Smooth muscle cell of trachea (primary cell): ENCODE data around the gene GAGE12D. TPM values are rescaled to one million over a fixed set of nuclear protein-coding genes. Genes with fewer than 3 reads are reported as not detected.

ENCODE experiments used
- total RNA-seq: library from RNA; depleted of rRNA; stranded (reverse); fragments of >200 nt; gene quantifications from 2 replicates; pipeline ENCODE4 v1.2.1, GENCODE V29; 2014

The GAGE12D gene, protein sequence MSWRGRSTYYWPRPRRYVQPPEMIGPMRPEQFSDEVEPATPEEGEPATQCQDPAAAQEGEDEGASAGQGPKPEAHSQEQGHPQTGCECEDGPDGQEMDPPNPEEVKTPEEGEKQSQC
- not detected in 2 replicates for total RNA-seq

DNA sequence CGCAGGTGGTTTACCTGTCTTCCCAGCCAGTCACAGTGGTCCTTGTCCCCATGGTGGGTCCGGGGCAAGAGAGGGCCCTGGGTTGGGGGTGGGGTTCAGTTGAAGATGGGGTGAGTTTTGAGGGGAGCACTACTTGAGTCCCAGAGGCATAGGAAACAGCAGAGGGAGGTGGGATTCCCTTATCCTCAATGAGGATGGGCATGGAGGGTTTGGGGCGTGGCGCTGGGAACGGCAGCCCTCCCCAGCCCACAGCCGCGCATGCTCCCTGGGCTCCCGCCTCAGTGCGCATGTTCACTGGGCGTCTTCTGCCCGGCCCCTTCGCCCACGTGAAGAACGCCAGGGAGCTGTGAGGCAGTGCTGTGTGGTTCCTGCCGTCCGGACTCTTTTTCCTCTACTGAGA lies at the start of gene GAGE12D:
TSS of gene GAGE12D (plus strand) at position 301 of the 400 bp plus-strand sequence. CDS start 1,155 bp downstream, outside the sequence.

DNA sequence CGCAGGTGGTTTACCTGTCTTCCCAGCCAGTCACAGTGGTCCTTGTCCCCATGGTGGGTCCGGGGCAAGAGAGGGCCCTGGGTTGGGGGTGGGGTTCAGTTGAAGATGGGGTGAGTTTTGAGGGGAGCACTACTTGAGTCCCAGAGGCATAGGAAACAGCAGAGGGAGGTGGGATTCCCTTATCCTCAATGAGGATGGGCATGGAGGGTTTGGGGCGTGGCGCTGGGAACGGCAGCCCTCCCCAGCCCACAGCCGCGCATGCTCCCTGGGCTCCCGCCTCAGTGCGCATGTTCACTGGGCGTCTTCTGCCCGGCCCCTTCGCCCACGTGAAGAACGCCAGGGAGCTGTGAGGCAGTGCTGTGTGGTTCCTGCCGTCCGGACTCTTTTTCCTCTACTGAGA lies 9.7 kb upstream of the GAGE12D start, which contains the start of gene GAGE12C:
TSS of gene GAGE12C (plus strand) at position 301 of the 400 bp plus-strand sequence. CDS start 1,155 bp downstream, outside the sequence.

GRCh38 chrX:49550989-49551388 lies 9.5 kb downstream of the GAGE12D start, which contains the start of gene GAGE12E:
GAGE12E (plus strand) TSS chrX:49551289; CDS start chrX:49552444, 1,155 bp downstream.

GRCh38 chrX:49560542-49560941 lies 19.0 kb downstream of the GAGE12D start, which contains the start of gene GAGE12F:
GAGE12F (plus strand) TSS chrX:49560842; CDS start chrX:49561997, 1,155 bp downstream.

GRCh38 chrX:49570100-49570499 lies 28.6 kb downstream of the GAGE12D start, which contains the start of gene GAGE12G:
GAGE12G (plus strand) TSS chrX:49570400; CDS start chrX:49571555, 1,155 bp downstream.

GRCh38 chrX:49579649-49580048 lies 38.1 kb downstream of the GAGE12D start, which contains the start of gene GAGE12H:
GAGE12H (plus strand) TSS chrX:49579949; CDS start chrX:49581104, 1,155 bp downstream.

DNA sequence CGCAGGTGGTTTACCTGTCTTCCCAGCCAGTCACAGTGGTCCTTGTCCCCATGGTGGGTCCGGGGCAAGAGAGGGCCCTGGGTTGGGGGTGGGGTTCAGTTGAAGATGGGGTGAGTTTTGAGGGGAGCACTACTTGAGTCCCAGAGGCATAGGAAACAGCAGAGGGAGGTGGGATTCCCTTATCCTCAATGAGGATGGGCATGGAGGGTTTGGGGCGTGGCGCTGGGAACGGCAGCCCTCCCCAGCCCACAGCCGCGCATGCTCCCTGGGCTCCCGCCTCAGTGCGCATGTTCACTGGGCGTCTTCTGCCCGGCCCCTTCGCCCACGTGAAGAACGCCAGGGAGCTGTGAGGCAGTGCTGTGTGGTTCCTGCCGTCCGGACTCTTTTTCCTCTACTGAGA lies 47.7 kb downstream of the GAGE12D start, which contains the start of gene GAGE2A:
TSS of gene GAGE2A (plus strand) at position 301 of the 400 bp plus-strand sequence. CDS start 1,155 bp downstream, outside the sequence.

Other genes with a start within 250 kb of the GAGE12D start
- gene GAGE10, start 238.1 kb upstream of the GAGE12D start, total RNA-seq = not detected in 2 replicates
- not detected in 2 replicates for gene GAGE12J, start 219.7 kb upstream of the GAGE12D start, total RNA-seq
- gene GAGE13, start 210.2 kb upstream of the GAGE12D start, total RNA-seq = not detected in 2 replicates
- not detected in 2 replicates for gene GAGE12C, start 9.6 kb upstream of the GAGE12D start, total RNA-seq
- not detected in 2 replicates for gene GAGE12E, start 9.6 kb downstream of the GAGE12D start, total RNA-seq
- not detected in 2 replicates for gene GAGE12F, start 19.1 kb downstream of the GAGE12D start, total RNA-seq
- not detected in 2 replicates for gene GAGE12G, start 28.7 kb downstream of the GAGE12D start, total RNA-seq
- not detected in 2 replicates for gene GAGE12H, start 38.2 kb downstream of the GAGE12D start, total RNA-seq
- gene GAGE2A, start 47.8 kb downstream of the GAGE12D start, total RNA-seq = not detected in 2 replicates
- gene GAGE1, start 57.3 kb downstream of the GAGE12D start, total RNA-seq = not detected in 2 replicates
- gene PAGE1, start 154.3 kb downstream of the GAGE12D start, total RNA-seq = not detected in 2 replicates